HepG2 (cell line): ENCODE results near the gene GIPC1. TPM values are rescaled to one million over a fixed set of nuclear protein-coding genes. Genes with fewer than 3 reads are reported as not detected.

Source experiments
- CENPX ChIP-seq: sonication (generic); formaldehyde crosslinking; IDR thresholded peaks from 2 replicates; pipeline ENCODE4 v1.9.0; 2021; ENCODE audit warnings: mild to moderate bottlenecking, missing genetic modification reagents, moderate library complexity
- HMG20B ChIP-seq: conservative IDR thresholded peaks from 2 replicates; pipeline ENCODE4 v1.6.1; 2016; ENCODE audit warnings: missing genetic modification reagents, missing compliant biosample characterization
- HNRNPH1 ChIP-seq: fragments of 200-400 bp; formaldehyde crosslinking; optimal IDR thresholded peaks from 2 replicates; pipeline ENCODE3; 2017; ENCODE audit warnings: mild to moderate bottlenecking, low read depth, low read length
- KDM2A ChIP-seq: sonication (generic); formaldehyde crosslinking; IDR thresholded peaks from 2 replicates; pipeline ENCODE4 v1.4.0; 2020; ENCODE audit warnings: low read depth, missing genetic modification reagents, borderline replicate concordance
- KDM3A ChIP-seq: IDR thresholded peaks from 2 replicates; pipeline ENCODE4 v1.6.1; 2018; ENCODE audit warnings: low read depth, missing compliant biosample characterization
- MLLT10 ChIP-seq: sonication (generic); formaldehyde crosslinking; IDR thresholded peaks from 2 replicates; pipeline ENCODE4 v1.4.0; 2020; ENCODE audit warnings: missing genetic modification reagents
- NFYB ChIP-seq: sonication (generic); formaldehyde crosslinking; IDR thresholded peaks from 2 replicates; pipeline ENCODE4 v1.4.0; 2020; ENCODE audit warnings: missing genetic modification reagents
- NONO ChIP-seq, 2 experiments: fragments of 450-650 bp in 1 of 2; sonication (generic) in 1 of 2; formaldehyde crosslinking in 1 of 2; IDR thresholded peaks in 1 of 2; conservative IDR thresholded peaks in 1 of 2; 2 replicates each; pipeline versions ENCODE4 v1.6.1 to v1.8.0; 2017 to 2022; ENCODE audit warnings: mild to moderate bottlenecking in 1 of 2, missing genetic modification reagents in 1 of 2, moderate library complexity in 1 of 2
- RFXANK ChIP-seq: IDR thresholded peaks from 2 replicates; pipeline ENCODE4 v1.6.1; 2016
- RORA ChIP-seq: sonication (generic); formaldehyde crosslinking; IDR thresholded peaks from 2 replicates; pipeline ENCODE4 v1.5.0; 2020; ENCODE audit warnings: mild to moderate bottlenecking, missing genetic modification reagents, moderate library complexity
- ZFAT ChIP-seq: sonication (generic); formaldehyde crosslinking; conservative IDR thresholded peaks from 2 replicates; pipeline ENCODE4 v1.8.1; 2023; ENCODE audit warnings: missing genetic modification reagents, inconsistent platforms
- ZNF160 ChIP-seq: sonication (generic); formaldehyde crosslinking; IDR thresholded peaks from 2 replicates; pipeline ENCODE4 v1.8.0; 2022; ENCODE audit warnings: mild to moderate bottlenecking, inconsistent platforms, missing genetic modification reagents
- ZNF451 ChIP-seq: sonication (generic); formaldehyde crosslinking; IDR thresholded peaks from 2 replicates; pipeline ENCODE4 v1.5.0; 2020; ENCODE audit warnings: mild to moderate bottlenecking, missing genetic modification reagents
- ZNF737 ChIP-seq: sonication (generic); formaldehyde crosslinking; IDR thresholded peaks from 2 replicates; pipeline ENCODE4 v1.5.0; 2020; ENCODE audit warnings: missing genetic modification reagents, mild to moderate bottlenecking, borderline replicate concordance
- ZNF749 ChIP-seq: sonication (generic); formaldehyde crosslinking; IDR thresholded peaks from 2 replicates; pipeline ENCODE4 v1.8.0; 2022; ENCODE audit warnings: mild to moderate bottlenecking, missing genetic modification reagents, moderate library complexity, borderline replicate concordance
- polyA plus RNA-seq, 8 experiments: library from polyadenylated mRNA; depleted of rRNA in 3 of 8; stranded (reverse) in 7 of 8; unstranded in 1 of 8; fragments of >200 nt; fragmentation: Illumina TruSeq in 4 of 8; extraction: Trizol in 4 of 8; gene quantifications; 2 replicates each; pipeline versions ENCODE4 v1.2.1 to v1.2.3, GENCODE V29; 2011 to 2016; ENCODE audit warnings: low read depth in 4 of 8, missing spikeins in 1 of 8, mixed read lengths in 1 of 8; ENCODE audit not compliant: insufficient read depth in 1 of 8
- total RNA-seq, 5 experiments: library from RNA; depleted of rRNA; stranded (reverse); fragments of >200 nt; fragmentation: Illumina TruSeq; extraction: Trizol; gene quantifications; 2 replicates each; pipeline ENCODE4 v1.2.3, GENCODE V29; 2016; ENCODE audit warnings: low read depth in 1 of 5
- TF ChIP-seq, protein P1 (sequence below): sonication (generic); formaldehyde crosslinking; IDR thresholded peaks from 2 replicates; pipeline ENCODE4 v1.8.1; 2023; ENCODE audit warnings: mild to moderate bottlenecking, inconsistent platforms, moderate library complexity, missing genetic modification reagents, borderline replicate concordance
- TF ChIP-seq, protein P2 (sequence below): IDR thresholded peaks from 2 replicates; pipeline ENCODE4 v1.6.1; 2016; ENCODE audit warnings: missing compliant biosample characterization, missing genetic modification reagents, borderline replicate concordance
- TF ChIP-seq, protein P3 (sequence below): sonication (generic); formaldehyde crosslinking; IDR thresholded peaks from 2 replicates; pipeline ENCODE4 v1.9.0; 2021; ENCODE audit warnings: missing genetic modification reagents, borderline replicate concordance
- TF ChIP-seq, protein P4 (sequence below): sonication (generic); formaldehyde crosslinking; IDR thresholded peaks from 2 replicates; pipeline ENCODE4 v1.5.0; 2020; ENCODE audit warnings: missing genetic modification reagents, mild to moderate bottlenecking, borderline replicate concordance
- TF ChIP-seq, protein P5 (sequence below): sonication (generic); formaldehyde crosslinking; IDR thresholded peaks from 2 replicates; pipeline ENCODE4 v1.4.0; 2020; ENCODE audit warnings: mild to moderate bottlenecking, missing genetic modification reagents
- TF ChIP-seq, protein P6 (sequence below): sonication (generic); formaldehyde crosslinking; IDR thresholded peaks from 2 replicates; pipeline ENCODE4 v1.5.0; 2020; ENCODE audit warnings: mild to moderate bottlenecking, missing genetic modification reagents, borderline replicate concordance

GIPC1 gene
- total and polyA plus RNA-seq, 2 of the 13 experiments (the other 11 are each of a cell fraction or from before 2014, with no cell fraction given): 27.1 to 48.1 TPM

DNA sequence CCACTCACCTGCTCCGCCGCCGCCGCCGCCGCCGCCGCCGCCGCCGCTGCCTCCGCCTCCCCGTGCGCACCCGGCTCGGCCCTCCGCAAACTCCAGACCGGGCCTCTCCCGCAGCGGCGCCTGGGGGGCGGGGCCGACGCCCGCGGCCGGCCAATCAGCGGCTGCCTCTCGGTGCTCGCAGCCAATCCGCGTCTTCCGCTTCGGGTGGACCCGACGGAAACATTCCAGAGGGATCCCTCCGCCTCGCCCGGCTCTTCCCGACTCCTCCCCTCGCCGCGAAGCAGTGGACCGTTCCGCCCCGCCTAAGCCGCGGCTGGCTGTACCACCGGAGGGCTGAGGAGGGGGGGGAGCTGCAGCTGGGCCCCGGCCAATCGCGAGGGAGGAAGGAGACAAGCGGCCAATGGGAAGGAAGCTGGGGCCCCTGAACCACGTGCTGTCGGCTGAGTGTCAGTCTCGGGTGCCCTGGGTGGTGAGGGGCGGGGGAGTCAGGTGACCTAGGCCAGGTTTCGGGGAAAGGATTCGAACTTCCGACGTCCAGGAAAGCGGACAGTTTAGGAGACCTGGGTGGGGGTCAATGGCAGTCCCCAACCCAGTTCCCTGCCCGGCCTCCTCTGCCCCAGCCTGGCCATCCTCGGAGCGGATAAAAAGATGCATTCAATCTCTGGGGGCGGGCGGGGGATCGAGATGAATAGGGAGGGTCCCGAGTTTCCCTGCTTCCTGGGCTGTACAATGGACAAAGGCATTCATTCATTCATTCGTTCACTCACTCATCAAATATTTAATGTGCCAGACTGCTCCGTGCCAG, at the start of gene GIPC1 (continued):
- TF ChIP-seq, protein P1, sequence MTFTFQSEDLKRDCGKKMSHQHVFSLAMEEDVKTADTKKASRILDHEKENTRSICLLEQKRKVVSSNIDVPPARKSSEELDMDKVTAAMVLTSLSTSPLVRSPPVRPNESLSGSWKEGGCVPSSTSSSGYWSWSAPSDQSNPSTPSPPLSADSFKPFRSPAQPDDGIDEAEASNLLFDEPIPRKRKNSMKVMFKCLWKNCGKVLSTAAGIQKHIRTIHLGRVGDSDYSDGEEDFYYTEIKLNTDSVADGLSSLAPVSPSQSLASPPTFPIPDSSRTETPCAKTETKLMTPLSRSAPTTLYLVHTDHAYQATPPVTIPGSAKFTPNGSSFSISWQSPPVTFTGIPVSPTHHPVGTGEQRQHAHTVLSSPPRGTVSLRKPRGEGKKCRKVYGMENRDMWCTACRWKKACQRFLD (CRISPR knock-in tag): no peak
- TF ChIP-seq ZNF160 (CRISPR knock-in tag): 0 out of 2 replicates have a peak, but pooled peaks have one; percentile 60
- TF ChIP-seq HNRNPH1: no peak
- TF ChIP-seq ZFAT (CRISPR knock-in tag): no peak
- TF ChIP-seq NFYB: peak; percentile 92
- TF ChIP-seq CENPX (CRISPR knock-in tag): no peak
- TF ChIP-seq RFXANK (CRISPR knock-in tag): no peak
- TF ChIP-seq, protein P2, sequence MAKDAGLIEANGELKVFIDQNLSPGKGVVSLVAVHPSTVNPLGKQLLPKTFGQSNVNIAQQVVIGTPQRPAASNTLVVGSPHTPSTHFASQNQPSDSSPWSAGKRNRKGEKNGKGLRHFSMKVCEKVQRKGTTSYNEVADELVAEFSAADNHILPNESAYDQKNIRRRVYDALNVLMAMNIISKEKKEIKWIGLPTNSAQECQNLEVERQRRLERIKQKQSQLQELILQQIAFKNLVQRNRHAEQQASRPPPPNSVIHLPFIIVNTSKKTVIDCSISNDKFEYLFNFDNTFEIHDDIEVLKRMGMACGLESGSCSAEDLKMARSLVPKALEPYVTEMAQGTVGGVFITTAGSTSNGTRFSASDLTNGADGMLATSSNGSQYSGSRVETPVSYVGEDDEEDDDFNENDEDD: peak; percentile 81; the same call in 1 of the 2 replicates
- peak; percentile 23; the same call in 1 of the 2 replicates for TF ChIP-seq KDM3A (CRISPR knock-in tag)
- no peak for TF ChIP-seq RORA
- TF ChIP-seq ZNF737 (CRISPR knock-in tag): no peak
- peak; percentile 73; the same call in 1 of the 2 replicates for TF ChIP-seq KDM2A
- no peak for TF ChIP-seq MLLT10 (CRISPR knock-in tag)
- TF ChIP-seq, protein P3, sequence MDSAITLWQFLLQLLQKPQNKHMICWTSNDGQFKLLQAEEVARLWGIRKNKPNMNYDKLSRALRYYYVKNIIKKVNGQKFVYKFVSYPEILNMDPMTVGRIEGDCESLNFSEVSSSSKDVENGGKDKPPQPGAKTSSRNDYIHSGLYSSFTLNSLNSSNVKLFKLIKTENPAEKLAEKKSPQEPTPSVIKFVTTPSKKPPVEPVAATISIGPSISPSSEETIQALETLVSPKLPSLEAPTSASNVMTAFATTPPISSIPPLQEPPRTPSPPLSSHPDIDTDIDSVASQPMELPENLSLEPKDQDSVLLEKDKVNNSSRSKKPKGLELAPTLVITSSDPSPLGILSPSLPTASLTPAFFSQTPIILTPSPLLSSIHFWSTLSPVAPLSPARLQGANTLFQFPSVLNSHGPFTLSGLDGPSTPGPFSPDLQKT (CRISPR knock-in tag): no peak
- TF ChIP-seq, protein P4, sequence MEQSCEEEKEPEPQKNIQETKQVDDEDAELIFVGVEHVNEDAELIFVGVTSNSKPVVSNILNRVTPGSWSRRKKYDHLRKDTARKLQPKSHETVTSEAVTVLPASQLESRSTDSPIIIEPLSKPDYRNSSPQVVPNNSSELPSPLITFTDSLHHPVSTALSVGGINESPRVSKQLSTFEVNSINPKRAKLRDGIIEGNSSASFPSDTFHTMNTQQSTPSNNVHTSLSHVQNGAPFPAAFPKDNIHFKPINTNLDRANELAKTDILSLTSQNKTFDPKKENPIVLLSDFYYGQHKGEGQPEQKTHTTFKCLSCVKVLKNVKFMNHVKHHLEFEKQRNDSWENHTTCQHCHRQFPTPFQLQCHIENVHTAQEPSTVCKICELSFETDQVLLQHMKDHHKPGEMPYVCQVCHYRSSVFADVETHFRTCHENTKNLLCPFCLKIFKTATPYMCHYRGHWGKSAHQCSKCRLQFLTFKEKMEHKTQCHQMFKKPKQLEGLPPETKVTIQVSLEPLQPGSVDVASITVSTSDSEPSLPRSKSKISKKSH: no peak
- TF ChIP-seq, protein P5, sequence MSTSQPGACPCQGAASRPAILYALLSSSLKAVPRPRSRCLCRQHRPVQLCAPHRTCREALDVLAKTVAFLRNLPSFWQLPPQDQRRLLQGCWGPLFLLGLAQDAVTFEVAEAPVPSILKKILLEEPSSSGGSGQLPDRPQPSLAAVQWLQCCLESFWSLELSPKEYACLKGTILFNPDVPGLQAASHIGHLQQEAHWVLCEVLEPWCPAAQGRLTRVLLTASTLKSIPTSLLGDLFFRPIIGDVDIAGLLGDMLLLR: 0 out of 2 replicates have a peak, but pooled peaks have one; percentile 28
- no peak for TF ChIP-seq NONO (IDR thresholded peaks at IDR 0.05)
- TF ChIP-seq NONO (CRISPR knock-in tag; conservative IDR thresholded peaks at IDR 0.05): peak; percentile 91
- TF ChIP-seq ZNF451: no peak
- TF ChIP-seq, protein P6, sequence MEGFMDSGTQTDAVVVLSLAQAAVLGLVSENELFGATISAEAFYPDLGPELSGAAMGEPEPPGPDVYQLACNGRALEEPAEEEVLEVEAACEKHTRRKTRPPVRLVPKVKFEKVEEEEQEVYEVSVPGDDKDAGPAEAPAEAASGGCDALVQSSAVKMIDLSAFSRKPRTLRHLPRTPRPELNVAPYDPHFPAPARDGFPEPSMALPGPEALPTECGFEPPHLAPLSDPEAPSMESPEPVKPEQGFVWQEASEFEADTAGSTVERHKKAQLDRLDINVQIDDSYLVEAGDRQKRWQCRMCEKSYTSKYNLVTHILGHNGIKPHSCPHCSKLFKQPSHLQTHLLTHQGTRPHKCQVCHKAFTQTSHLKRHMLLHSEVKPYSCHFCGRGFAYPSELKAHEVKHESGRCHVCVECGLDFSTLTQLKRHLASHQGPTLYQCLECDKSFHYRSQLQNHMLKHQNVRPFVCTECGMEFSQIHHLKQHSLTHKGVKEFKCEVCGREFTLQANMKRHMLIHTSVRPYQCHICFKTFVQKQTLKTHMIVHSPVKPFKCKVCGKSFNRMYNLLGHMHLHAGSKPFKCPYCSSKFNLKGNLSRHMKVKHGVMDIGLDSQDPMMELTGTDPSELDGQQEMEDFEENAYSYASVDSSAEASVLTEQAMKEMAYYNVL: no peak; the same call in 1 of the 2 replicates
- no peak for TF ChIP-seq ZNF749 (CRISPR knock-in tag)
- peak; percentile 62; the same call in 1 of the 2 replicates for TF ChIP-seq HMG20B (CRISPR knock-in tag)
